GM18870 (cell line): ENCODE data around the gene STK35.
"Not testable (repeated sequence)": the region's sequence is repeated elsewhere in the genome, so short reads cannot be mapped to it uniquely, and the experiment has no call there.

Experiments used
- ATAC-seq: cut with Tn5 transposase; IDR thresholded peaks from one replicate; pipeline ENCODE4 v1.9.1; 2021; ENCODE audit warnings: moderate library complexity; ENCODE audit not compliant: unreplicated experiment

STK35 gene

DNA sequence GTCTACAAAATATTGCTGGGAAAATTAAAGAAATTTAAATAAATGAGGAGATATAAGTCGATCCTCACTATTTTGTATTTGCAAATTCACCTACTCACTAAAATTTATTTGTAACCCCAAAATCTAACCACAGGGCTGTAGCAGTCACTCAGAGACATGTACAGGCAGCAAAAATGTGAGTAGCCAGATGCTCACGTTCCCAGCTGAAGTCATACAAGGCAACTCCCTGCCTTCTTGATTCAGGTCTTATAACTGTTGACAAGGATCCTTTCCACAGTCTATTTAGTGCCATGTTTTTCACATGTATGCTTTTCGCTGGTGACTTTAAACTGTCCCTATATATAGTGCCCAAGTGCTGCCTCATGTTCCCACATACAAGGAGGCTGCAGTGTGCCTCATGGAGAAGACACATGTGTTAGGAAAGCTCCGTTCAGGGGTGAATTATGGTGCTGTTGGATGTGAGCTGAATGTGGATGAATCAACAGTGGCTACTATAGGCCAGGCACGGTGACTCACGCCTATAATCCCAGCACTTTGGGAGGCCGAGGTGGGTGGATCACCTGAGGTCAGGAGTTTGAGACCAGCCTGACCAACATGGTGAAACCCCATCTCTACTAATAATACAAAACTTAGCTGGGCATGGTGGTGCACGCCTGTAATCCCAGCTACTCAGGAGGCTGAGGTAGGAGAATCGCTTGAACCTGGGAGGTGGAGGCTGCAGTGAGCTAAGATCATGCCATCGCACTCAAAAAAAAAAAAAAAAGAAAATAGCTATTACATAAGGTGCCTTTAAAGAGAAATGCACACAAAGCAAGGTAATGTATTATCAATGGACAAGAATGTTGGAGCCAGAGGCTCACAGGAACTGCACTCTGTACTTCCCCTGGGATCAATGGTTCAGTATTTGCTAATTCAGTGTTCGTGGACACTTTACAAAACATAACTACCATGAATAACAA is 55.3 kb downstream of the STK35 start:
- ATAC-seq, result no peak

DNA sequence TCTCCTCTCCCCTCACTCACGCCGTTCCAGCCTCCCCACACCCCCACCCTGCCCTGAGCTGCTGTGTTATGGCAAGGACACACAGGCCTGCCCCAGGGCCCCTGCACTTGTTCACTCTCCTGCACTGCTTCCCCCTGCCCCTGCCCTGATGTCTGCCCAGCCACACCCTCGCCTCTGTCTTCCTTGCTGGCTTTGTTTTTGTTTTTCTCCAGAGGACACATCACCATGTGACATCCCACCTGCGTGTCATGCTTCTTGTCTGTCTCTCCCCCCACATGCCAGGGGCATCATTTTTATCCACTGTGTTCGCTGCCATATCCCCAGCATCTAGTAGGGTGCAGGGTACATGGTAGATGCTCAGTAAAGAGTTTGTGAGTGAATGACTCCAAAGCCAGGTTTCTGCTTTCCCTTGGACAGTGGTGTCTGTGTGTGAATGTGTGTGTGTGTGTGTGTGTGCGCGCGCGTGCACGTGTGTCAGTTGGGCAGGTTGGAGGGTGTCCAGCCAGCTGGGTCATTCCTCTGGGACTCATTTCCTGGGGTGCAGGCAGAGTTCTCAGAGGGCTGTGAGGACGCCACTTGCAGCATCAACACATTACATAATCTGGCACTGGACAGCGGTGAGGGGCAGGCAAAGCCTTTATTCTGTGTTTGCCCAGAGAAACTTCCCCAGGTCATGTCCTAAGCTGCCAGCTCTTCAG is 60.6 kb downstream of the STK35 start:
- ATAC-seq, result no peak

GRCh38 chr20:2162823-2163166 is 61.2 kb downstream of the STK35 start:
- ATAC-seq, result no peak

GRCh38 chr20:2163312-2163711 is 61.7 kb downstream of the STK35 start:
- no peak for ATAC-seq

GRCh38 chr20:2163757-2164156 is 62.1 kb downstream of the STK35 start:
- no peak for ATAC-seq

- ATAC-seq, result no peak
These were observed 62.8 kb downstream of the STK35 start for GRCh38 chr20:2164421-2164820.

- ATAC-seq, result no peak
These were observed 63.3 kb downstream of the STK35 start for GRCh38 chr20:2164966-2165365.

GRCh38 chr20:2165871-2166270 is 64.2 kb downstream of the STK35 start:
- no peak for ATAC-seq

DNA sequence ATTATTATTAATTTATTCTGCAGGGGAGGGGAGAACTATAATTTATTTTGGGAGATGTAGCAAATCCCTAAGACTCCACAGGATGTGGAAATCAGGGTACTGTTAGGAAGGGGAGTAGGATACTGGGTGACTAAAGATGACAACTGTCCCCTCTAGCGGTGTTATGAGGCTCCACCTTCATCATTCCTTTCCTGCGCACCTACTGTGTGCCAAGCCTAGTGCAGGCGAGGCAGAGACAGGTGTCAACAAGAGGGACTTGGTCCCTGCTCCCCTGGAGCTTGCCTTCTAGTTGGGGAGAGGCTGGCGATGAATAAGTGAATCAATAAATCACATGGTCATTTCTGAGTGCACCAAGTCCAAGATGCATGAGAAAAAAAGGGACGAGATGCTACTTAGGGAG is 65.5 kb downstream of the STK35 start:
- no peak for ATAC-seq

- no peak for ATAC-seq
These were observed 67.3 kb downstream of the STK35 start for GRCh38 chr20:2168946-2169345.

- ATAC-seq, result no peak
These were observed 67.9 kb downstream of the STK35 start for GRCh38 chr20:2169456-2170088.

- ATAC-seq, result no peak
These were observed 68.8 kb downstream of the STK35 start for GRCh38 chr20:2170404-2170803.

DNA sequence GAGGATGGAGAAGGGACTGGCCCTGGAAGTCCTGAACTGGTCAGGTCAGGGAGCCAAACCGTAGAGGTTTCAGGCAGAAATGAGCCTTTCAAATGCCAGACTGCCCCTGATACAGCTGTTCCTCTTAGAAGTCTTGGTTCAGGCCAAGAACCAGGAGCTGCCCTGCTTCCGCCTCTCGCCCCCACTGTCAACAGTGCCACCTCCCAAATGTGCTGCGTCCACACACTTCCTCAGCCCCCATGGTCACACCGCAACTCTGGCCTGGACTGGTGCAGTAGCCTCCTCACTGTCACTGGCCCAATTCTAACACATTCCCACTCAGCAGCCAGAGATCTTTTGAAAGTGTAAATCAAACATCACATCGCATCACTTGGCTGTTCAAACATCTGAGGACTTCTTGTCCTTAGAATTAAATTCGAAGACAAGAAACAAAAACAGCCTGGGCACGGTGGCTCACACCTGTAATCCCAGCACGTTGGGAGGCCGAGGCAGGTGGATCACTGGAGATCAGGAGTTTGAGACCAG is 69.7 kb downstream of the STK35 start:
- no peak for ATAC-seq

DNA sequence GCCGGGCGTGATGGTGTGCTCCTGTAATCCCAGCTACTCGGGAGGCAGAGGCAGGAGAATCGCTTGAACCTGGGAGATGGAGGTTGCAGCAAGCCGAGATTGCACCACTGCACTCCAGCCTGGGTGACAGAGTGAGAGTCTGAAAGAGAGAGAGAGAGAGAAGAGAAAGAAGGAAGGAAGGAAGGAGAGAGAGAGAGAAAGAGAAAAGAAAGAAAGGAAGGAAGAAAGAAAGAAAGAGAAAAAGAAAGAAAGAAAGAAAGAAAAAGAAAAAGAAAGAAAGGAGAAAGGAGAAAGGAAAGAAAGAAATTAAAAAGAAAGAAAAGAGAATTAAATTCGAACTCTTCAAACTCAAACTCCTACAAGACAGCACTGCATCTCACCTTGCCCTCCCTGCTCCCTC is 70.2 kb downstream of the STK35 start:
- ATAC-seq, result not testable (repeated sequence)

- ATAC-seq, result no peak
These were observed 70.9 kb downstream of the STK35 start for GRCh38 chr20:2172305-2173175.

DNA sequence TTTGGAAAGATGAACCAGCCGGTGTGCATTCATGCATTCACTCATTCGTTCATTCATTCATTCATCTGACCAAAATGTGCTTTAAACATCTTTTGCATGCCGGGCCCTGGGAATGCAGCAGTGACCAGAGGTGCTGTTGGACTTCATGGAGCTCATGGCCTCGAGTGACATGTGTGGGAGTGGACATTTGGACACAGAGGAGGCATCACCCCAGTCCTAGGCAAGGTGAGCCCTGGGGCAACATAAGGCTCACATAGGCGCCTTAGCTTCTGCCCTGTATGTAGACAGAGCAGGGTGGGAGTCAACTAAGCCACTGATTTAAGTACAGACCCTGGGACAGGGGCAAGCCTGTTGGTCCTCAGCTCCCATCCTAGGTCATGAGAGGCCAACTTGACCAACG is 71.6 kb downstream of the STK35 start:
- ATAC-seq, result no peak

GRCh38 chr20:2174067-2174466 is 72.4 kb downstream of the STK35 start:
- ATAC-seq, result no peak

- no peak for ATAC-seq
These were observed 75.3 kb downstream of the STK35 start for GRCh38 chr20:2176946-2177345.

DNA sequence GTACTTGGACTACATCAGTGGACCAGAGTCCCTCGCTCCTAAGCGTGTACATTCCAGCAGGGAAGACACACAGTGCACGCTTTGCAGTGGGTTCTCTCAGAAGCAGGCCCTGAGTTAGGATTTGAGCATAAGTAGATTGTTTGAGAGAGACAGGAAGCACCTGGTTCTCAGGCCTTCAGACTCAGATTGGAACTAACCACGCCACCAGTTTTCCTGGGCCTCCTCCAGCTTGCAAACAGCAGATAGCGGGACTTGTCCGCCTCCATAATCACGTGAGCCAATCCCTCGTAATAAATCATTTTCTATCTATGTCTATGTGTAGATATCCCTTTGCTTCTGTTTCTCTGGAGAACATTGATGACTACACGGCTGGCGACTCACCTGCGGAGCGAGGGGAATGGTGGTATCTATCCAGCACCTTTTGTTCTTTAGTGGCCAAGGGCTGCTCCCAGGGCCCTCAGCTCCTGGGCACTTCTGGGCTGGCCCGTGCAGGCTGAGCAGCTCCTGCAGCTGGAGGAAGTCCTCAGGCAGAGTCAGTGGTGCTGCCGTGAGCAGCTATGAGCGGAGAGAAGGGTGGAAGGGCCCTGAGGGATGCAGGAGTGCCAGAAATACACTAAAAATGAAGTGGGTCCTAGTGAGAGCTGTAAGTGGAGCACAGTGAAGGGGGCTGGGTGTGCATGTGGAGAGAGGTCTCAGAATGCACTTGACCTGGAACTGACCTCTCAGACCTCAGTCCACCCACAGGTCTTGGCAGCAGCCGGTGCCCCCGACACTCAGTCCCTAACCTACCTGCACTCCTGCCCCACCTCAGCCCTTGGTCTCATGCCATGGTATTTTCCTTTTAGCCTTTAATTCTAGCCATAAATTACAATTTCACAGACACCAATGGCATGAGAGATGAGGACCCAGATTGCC is 76.9 kb downstream of the STK35 start:
- ATAC-seq, result no peak

DNA sequence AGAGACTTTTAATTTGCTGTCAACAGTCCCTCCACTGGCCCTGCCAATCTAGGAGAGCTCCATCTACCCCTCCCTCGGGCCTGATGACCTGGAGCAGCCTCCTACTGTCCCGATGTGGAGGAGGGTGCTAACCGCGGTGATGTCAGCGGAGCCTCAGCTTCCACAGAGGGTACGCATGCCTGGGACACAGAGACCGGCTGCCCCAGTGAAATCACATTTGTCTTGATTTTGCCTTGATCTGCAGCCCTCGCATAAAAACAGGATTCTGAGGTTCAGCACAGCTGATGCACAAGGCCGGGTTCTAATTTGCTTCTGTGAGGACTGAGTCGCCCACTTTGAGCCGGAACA is 77.6 kb downstream of the STK35 start:
- ATAC-seq, result no peak
